Endodermal cell (in vitro differentiated cells): ENCODE data around the gene STARD8. TPM values are rescaled to one million over a fixed set of nuclear protein-coding genes. Genes with fewer than 3 reads are reported as not detected.
A peak's percentile ranks its signal among the peaks of the same experiment; 100 is the strongest.
"Not testable (repeated sequence)": the region's sequence is repeated elsewhere in the genome, so short reads cannot be mapped to it uniquely, and the experiment has no call there.

Experiments
- DNase-seq: peaks from one replicate; pipeline ENCODE4 v3.0.0-alpha.2; 2017
- H3K27ac ChIP-seq: 2 replicates; pipeline ENCODE4 v1.5.1; 2013; ENCODE audit warnings: mild to moderate bottlenecking, low read depth, low read length, moderate library complexity
- H3K27me3 ChIP-seq: 2 replicates; pipeline ENCODE4 v1.6.1; 2013; ENCODE audit warnings: mild to moderate bottlenecking, low read length, moderate library complexity; ENCODE audit not compliant: insufficient read depth, control insufficient read depth, poor library complexity, severe bottlenecking
- H3K36me3 ChIP-seq: 2 replicates; pipeline ENCODE4 v1.7.0; 2013; ENCODE audit warnings: mild to moderate bottlenecking, low read length, moderate library complexity; ENCODE audit not compliant: control insufficient read depth, insufficient read depth
- H3K4me1 ChIP-seq: one replicate; pipeline ENCODE4 v1.7.0; 2013; ENCODE audit warnings: low read length; ENCODE audit not compliant: control insufficient read depth, insufficient read depth
- H3K4me3 ChIP-seq: 2 replicates; pipeline ENCODE4 v1.5.1; 2013; ENCODE audit warnings: mild to moderate bottlenecking, low read length, moderate library complexity
- H3K9ac ChIP-seq: 2 replicates; pipeline ENCODE4 v1.6.1; 2013; ENCODE audit warnings: mild to moderate bottlenecking, low read length, moderate library complexity; ENCODE audit not compliant: poor library complexity, severe bottlenecking; ENCODE audit errors: extremely low read depth
- H3K9me3 ChIP-seq: 2 replicates; pipeline ENCODE4 v1.6.1; 2013; ENCODE audit warnings: mild to moderate bottlenecking, low read length, moderate library complexity; ENCODE audit not compliant: control insufficient read depth
- H3K27ac Mint-ChIP-seq: 2 replicates; pipeline ENCODE4 v1.8.0; 2020; ENCODE audit warnings: mixed read lengths
- H3K27me3 Mint-ChIP-seq: 2 replicates; pipeline ENCODE4 v1.8.0; 2021; ENCODE audit warnings: mild to moderate bottlenecking, mixed read lengths; ENCODE audit not compliant: insufficient read depth
- H3K36me3 Mint-ChIP-seq: 2 replicates; pipeline ENCODE4 v1.8.0; 2020; ENCODE audit warnings: low read depth, mixed read lengths
- H3K4me1 Mint-ChIP-seq: 2 replicates; pipeline ENCODE4 v1.8.0; 2020; ENCODE audit warnings: mixed read lengths
- H3K4me3 Mint-ChIP-seq: 2 replicates; pipeline ENCODE4 v1.8.0; 2020; ENCODE audit warnings: mild to moderate bottlenecking, moderate library complexity, mixed read lengths
- H3K9me3 Mint-ChIP-seq: 2 replicates; pipeline ENCODE4 v1.8.0; 2020; ENCODE audit warnings: mild to moderate bottlenecking, mixed read lengths
- CTCF ChIP-seq: fragments of 200-600 bp; sonication (generic); conservative IDR thresholded peaks from 2 replicates; pipeline ENCODE4 v1.5.0; 2021; ENCODE audit warnings: antibody characterized with exemption, mild to moderate bottlenecking
- WGBS, 2 experiments: methylation state at CpG; one replicate each; pipeline versions ENCODE4 v1.1.5 to v1.1.7; 2013; ENCODE audit warnings: missing lambda C conversion rate in 2 of 2, mixed read lengths in 1 of 2; ENCODE audit not compliant: insufficient coverage in 1 of 2, insufficient read length in 1 of 2; 5-methylcytosine and 5-hydroxymethylcytosine counted together
- total RNA-seq, 2 donors: library from RNA; stranded (reverse); fragmentation: NEBNext Ultra II Directional in 1 of 2; extraction: Animal tissue kit (Norgen Biotek cat#: 25700) in 1 of 2; gene quantifications; 2 replicates in 1 of 2; 3 replicates in 1 of 2; pipeline ENCODE4 v1.2.1, GENCODE V29; 2021

The STARD8 gene
- total RNA-seq, 2 donors from 2014 or later: 1.5 to 1.8 TPM

GRCh38 chrX:68732906-68733493 lies 85.5 kb downstream of the STARD8 start:
- no peaks in the 10 kb centered on the region for H3K36me3 ChIP-seq
- Mint-ChIP-seq H3K36me3 (no peaks in the 10 kb centered on the region), H3K27me3 (peaks cover 1% of the 10 kb centered on the region), H3K27ac (no peak overlapping the region), H3K4me3 (no peak overlapping the region), H3K4me1 (no peaks in the 10 kb centered on the region), H3K9me3 (peaks cover 40% of the 10 kb centered on the region)
- no peak overlapping the region for H3K4me3 ChIP-seq
- H3K9me3 ChIP-seq: no peaks in the 10 kb centered on the region
- H3K27ac ChIP-seq: no peak overlapping the region
- TF ChIP-seq CTCF: peak; percentile 84
- 0 to 25% methylated on average over 1 to 4 of the region's 4 CpGs for WGBS, 2 experiments
- no peaks in the 10 kb centered on the region for H3K27me3 ChIP-seq
- no peaks in the 10 kb centered on the region for H3K4me1 ChIP-seq
- H3K9ac ChIP-seq: no peak overlapping the region
- peak; percentile 90 for DNase-seq

GRCh38 chrX:68735266-68735665 lies 87.8 kb downstream of the STARD8 start:
- Mint-ChIP-seq H3K27me3 (peaks cover 1% of the 10 kb centered on the region), H3K4me3 (no peak overlapping the region), H3K27ac (no peak overlapping the region), H3K36me3 (no peaks in the 10 kb centered on the region), H3K9me3 (peaks cover 36% of the 10 kb centered on the region), H3K4me1 (no peaks in the 10 kb centered on the region)
- DNase-seq: no peak
- Histone ChIP-seq H3K9ac (no peak overlapping the region), H3K36me3 (no peaks in the 10 kb centered on the region), H3K27me3 (no peaks in the 10 kb centered on the region), H3K27ac (no peak overlapping the region), H3K4me3 (no peak overlapping the region), H3K4me1 (no peaks in the 10 kb centered on the region), H3K9me3 (no peaks in the 10 kb centered on the region)
- no peak for TF ChIP-seq CTCF
- 75% methylated on average over 1 of the region's 1 CpG; no CpG with 5 or more reads in 1 of the 2 experiments for WGBS, 2 experiments

- not testable (repeated sequence) for H3K36me3 ChIP-seq, H3K27ac ChIP-seq, H3K4me1 Mint-ChIP-seq, H3K9me3 ChIP-seq, H3K36me3 Mint-ChIP-seq, H3K4me3 Mint-ChIP-seq, H3K27me3 Mint-ChIP-seq, H3K27ac Mint-ChIP-seq, H3K4me3 ChIP-seq, H3K27me3 ChIP-seq, H3K9ac ChIP-seq, H3K4me1 ChIP-seq, DNase-seq
- WGBS, 2 experiments: no CpG with 5 or more reads among the region's 3 CpGs
- H3K9me3 Mint-ChIP-seq: peaks cover 39% of the 10 kb centered on the region
Observed at GRCh38 chrX:68741864-68742263, 94.4 kb downstream of the STARD8 start.

- Histone ChIP-seq H3K27ac (no peak overlapping the region), H3K4me1 (no peaks in the 10 kb centered on the region), H3K27me3 (no peaks in the 10 kb centered on the region), H3K36me3 (no peaks in the 10 kb centered on the region), H3K4me3 (no peak overlapping the region), H3K9ac (no peak overlapping the region), H3K9me3 (no peaks in the 10 kb centered on the region)
- H3K4me3 Mint-ChIP-seq: no peak overlapping the region
- H3K4me1 Mint-ChIP-seq: peaks cover 4% of the 10 kb centered on the region
- H3K36me3 Mint-ChIP-seq: no peaks in the 10 kb centered on the region
- H3K27me3 Mint-ChIP-seq: no peaks in the 10 kb centered on the region
- TF ChIP-seq CTCF: no peak
- H3K9me3 Mint-ChIP-seq: peaks cover 46% of the 10 kb centered on the region
- DNase-seq: no peak
- no peak overlapping the region for H3K27ac Mint-ChIP-seq
- WGBS, 2 experiments: 92% methylated on average over 1 of the region's 1 CpG; no CpG with 5 or more reads in 1 of the 2 experiments
Observed at GRCh38 chrX:68743754-68744153, 96.3 kb downstream of the STARD8 start.
